Superior temporal gyrus (tissue), 1 donor: Measurements from ENCODE around the gene TMEM271.

Experiments
- DNase-seq: peaks from one replicate; pipeline ENCODE4 v3.0.0-alpha.2; 2016; ENCODE audit errors: extremely low spot score

Gene TMEM271

GRCh38 chr4:532588-533317 is 43.3 kb downstream of the TMEM271 start:
- DNase-seq = no peak

- no peak for DNase-seq
Observed at GRCh38 chr4:531721-532565, 44.2 kb downstream of the TMEM271 start.

- DNase-seq = no peak
Observed at GRCh38 chr4:531076-531475, 45.0 kb downstream of the TMEM271 start.

GRCh38 chr4:530017-530781 is 45.9 kb downstream of the TMEM271 start:
- DNase-seq = no peak

- DNase-seq = no peak
Observed at GRCh38 chr4:529563-529962, 46.5 kb downstream of the TMEM271 start.

GRCh38 chr4:528835-529234 is 47.3 kb downstream of the TMEM271 start:
- DNase-seq = no peak

GRCh38 chr4:528296-528695 is 47.8 kb downstream of the TMEM271 start:
- no peak for DNase-seq

- DNase-seq = no peak
Observed at GRCh38 chr4:526971-527460, 49.1 kb downstream of the TMEM271 start.

- DNase-seq = no peak
Observed at GRCh38 chr4:526189-526909, 49.7 kb downstream of the TMEM271 start.

- no peak for DNase-seq
Observed at GRCh38 chr4:525660-526059, 50.4 kb downstream of the TMEM271 start.

GRCh38 chr4:524196-524595 is 51.9 kb downstream of the TMEM271 start:
- DNase-seq = no peak
